ENCODE results near the gene TRPM6. TPM values are rescaled to one million over a fixed set of nuclear protein-coding genes. Genes with fewer than 3 reads are reported as not detected.
A peak's percentile ranks its signal among the peaks of the same experiment; 100 is the strongest.

TRPM6 gene
- total and polyA plus RNA-seq, 12 donors = under 0.01 to 0.43 (median 0.19) TPM

- Histone ChIP-seq H3K27me3 (no peaks in the 10 kb centered on the region), H3K9me3 (replicated peaks in 1 of 3) (no peaks in the 10 kb centered on the region), H3K27ac (no peak overlapping the region), H3K4me3 (no peak overlapping the region), H3K4me1 (replicated peaks in 1 of 2) (peaks cover 0 to 7% of the 10 kb centered on the region in 2 donors), H3K36me3 (replicated peaks in 1 of 2) (no peaks in the 10 kb centered on the region)
- TF ChIP-seq, protein P1, sequence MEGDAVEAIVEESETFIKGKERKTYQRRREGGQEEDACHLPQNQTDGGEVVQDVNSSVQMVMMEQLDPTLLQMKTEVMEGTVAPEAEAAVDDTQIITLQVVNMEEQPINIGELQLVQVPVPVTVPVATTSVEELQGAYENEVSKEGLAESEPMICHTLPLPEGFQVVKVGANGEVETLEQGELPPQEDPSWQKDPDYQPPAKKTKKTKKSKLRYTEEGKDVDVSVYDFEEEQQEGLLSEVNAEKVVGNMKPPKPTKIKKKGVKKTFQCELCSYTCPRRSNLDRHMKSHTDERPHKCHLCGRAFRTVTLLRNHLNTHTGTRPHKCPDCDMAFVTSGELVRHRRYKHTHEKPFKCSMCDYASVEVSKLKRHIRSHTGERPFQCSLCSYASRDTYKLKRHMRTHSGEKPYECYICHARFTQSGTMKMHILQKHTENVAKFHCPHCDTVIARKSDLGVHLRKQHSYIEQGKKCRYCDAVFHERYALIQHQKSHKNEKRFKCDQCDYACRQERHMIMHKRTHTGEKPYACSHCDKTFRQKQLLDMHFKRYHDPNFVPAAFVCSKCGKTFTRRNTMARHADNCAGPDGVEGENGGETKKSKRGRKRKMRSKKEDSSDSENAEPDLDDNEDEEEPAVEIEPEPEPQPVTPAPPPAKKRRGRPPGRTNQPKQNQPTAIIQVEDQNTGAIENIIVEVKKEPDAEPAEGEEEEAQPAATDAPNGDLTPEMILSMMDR (IDR thresholded peaks at IDR 0.05) = peak; percentile 57 to 73 (median 65)
- TF ChIP-seq POLR2A (IDR thresholded peaks at IDR 0.05) = no peak
- intact Hi-C loops (cut with DNase I) = loop anchor here (5.0 kb wide), 3 partner anchors 156 to 1541 kb away; no protein-coding TSS in a partner anchor
- WGBS, 4 donors = 9 to 10% (median 10%) methylated on average over 8 of the region's 8 CpGs
- peak in 6 of 7 donors; percentile 24 to 65 (median 41) for DNase-seq
Observed at GRCh38 chr9:74742792-74743730, 144.7 kb downstream of the TRPM6 start.

- no peaks in the 10 kb centered on the region for H3K9me3 ChIP-seq (replicated peaks in 1 of 3)
- 92 to 100% (median 96%) methylated on average over 1 of the region's 1 CpG for WGBS, 4 donors
- intact Hi-C loops (cut with DNase I) = loop anchor here (5.0 kb wide), 3 partner anchors 155 to 1540 kb away; no protein-coding TSS in a partner anchor
- no peak overlapping the region for H3K27ac ChIP-seq
- peaks cover 0 to 7% of the 10 kb centered on the region in 2 donors for H3K4me1 ChIP-seq (replicated peaks in 1 of 2)
- H3K27me3 ChIP-seq = no peaks in the 10 kb centered on the region
- H3K36me3 ChIP-seq (replicated peaks in 1 of 2) = no peaks in the 10 kb centered on the region
- no peak overlapping the region for H3K4me3 ChIP-seq
- TF ChIP-seq, protein P1 (IDR thresholded peaks at IDR 0.05) = no peak
- TF ChIP-seq POLR2A (IDR thresholded peaks at IDR 0.05) = no peak
- no peak for DNase-seq
Observed at GRCh38 chr9:74742191-74742790, 145.4 kb downstream of the TRPM6 start.

DNA sequence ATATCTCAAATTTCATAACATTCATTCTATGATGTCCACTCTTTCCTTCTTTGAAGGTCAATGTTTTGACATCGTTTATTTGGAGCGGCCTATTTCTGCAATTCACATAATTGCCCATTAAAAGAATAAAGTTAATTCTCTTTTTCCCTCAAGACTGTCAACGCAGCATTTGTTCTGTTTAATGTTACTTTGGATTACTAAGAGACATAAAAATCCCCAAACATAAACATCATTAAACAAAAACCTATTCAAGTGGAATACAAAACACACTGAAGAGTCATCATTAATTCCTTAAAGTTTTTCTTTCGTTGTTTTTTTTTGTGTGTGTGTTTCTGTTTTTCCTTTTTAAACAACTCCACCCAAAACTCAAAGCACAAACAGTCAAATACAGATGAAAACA lies 151.1 kb downstream of the TRPM6 start:
- WGBS, 4 donors = 76 to 89% (median 84%) methylated on average over 4 of the region's 4 CpGs
- intact Hi-C loops (cut with DNase I) = no loop called here
- Histone ChIP-seq H3K4me3 (no peak overlapping the region), H3K36me3 (replicated peaks in 1 of 2) (no peaks in the 10 kb centered on the region), H3K27ac (no peak overlapping the region), H3K27me3 (no peaks in the 10 kb centered on the region), H3K9me3 (replicated peaks in 1 of 3) (no peaks in the 10 kb centered on the region), H3K4me1 (replicated peaks in 1 of 2) (no peaks in the 10 kb centered on the region)
- no peak for DNase-seq
- no peak for TF ChIP-seq POLR2A (IDR thresholded peaks at IDR 0.05)
- TF ChIP-seq, protein P1 (IDR thresholded peaks at IDR 0.05) = no peak

DNA sequence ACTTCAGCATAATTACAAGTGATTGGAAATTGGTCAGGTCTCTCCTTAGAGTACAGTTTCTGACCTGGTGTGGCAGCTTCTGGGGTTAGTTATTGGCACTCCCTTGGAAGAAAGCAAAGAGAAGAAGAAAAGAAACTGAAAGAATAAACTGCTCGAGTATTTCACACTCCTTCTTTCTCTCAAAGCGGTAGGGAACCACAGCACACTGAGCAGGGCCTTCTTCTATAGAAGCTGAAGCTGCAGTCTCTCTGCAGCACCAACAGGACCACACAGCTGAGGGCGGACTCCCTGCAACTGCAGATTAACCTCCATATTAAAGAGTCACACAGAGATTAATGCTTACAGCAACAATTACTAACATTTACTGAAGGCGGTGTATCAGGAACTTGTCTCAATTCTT lies 152.0 kb downstream of the TRPM6 start:
- H3K4me1 ChIP-seq (replicated peaks in 1 of 2) = no peaks in the 10 kb centered on the region
- no peak overlapping the region for H3K27ac ChIP-seq
- no peak overlapping the region for H3K4me3 ChIP-seq
- no peaks in the 10 kb centered on the region for H3K9me3 ChIP-seq (replicated peaks in 1 of 3)
- DNase-seq = no peak
- TF ChIP-seq, protein P1 (IDR thresholded peaks at IDR 0.05) = no peak
- no peak for TF ChIP-seq POLR2A (IDR thresholded peaks at IDR 0.05)
- H3K27me3 ChIP-seq = no peaks in the 10 kb centered on the region
- intact Hi-C loops (cut with DNase I) = no loop called here
- H3K36me3 ChIP-seq (replicated peaks in 1 of 2) = no peaks in the 10 kb centered on the region
- 71 to 87% (median 76%) methylated on average over 4 of the region's 4 CpGs for WGBS, 4 donors
